Germinal center (tissue), 1 donor: ENCODE measurements around the gene C1GALT1.

Experiments
- DNase-seq: peaks from one replicate; pipeline ENCODE4 v3.0.0; 2012; ENCODE audit warnings: mixed read lengths, low spot score

Gene C1GALT1

GRCh38 chr7:7201578-7202374 lies 19.4 kb downstream of the C1GALT1 start:
- DNase-seq = peak; percentile 68

GRCh38 chr7:7202375-7202720 lies 20.0 kb downstream of the C1GALT1 start:
- DNase-seq = no peak

GRCh38 chr7:7203813-7204575 lies 21.6 kb downstream of the C1GALT1 start:
- no peak for DNase-seq

GRCh38 chr7:7207876-7208275 lies 25.5 kb downstream of the C1GALT1 start:
- DNase-seq = no peak

- no peak for DNase-seq
Measured at GRCh38 chr7:7208520-7208919, 26.2 kb downstream of the C1GALT1 start.

GRCh38 chr7:7209412-7210050 lies 27.2 kb downstream of the C1GALT1 start:
- no peak for DNase-seq

- DNase-seq = no peak
Measured at GRCh38 chr7:7210475-7211237, 28.3 kb downstream of the C1GALT1 start.

- DNase-seq = no peak
Measured at GRCh38 chr7:7212612-7213011, 30.3 kb downstream of the C1GALT1 start.

GRCh38 chr7:7214398-7215347 lies 32.3 kb downstream of the C1GALT1 start:
- DNase-seq = no peak

- DNase-seq = no peak
Measured at GRCh38 chr7:7216279-7216678, 33.9 kb downstream of the C1GALT1 start.

- no peak for DNase-seq
Measured at GRCh38 chr7:7219216-7219615, 36.9 kb downstream of the C1GALT1 start.

GRCh38 chr7:7220821-7221220 lies 38.5 kb downstream of the C1GALT1 start:
- no peak for DNase-seq

GRCh38 chr7:7221599-7222038 lies 39.3 kb downstream of the C1GALT1 start:
- DNase-seq = no peak

- no peak for DNase-seq
Measured at GRCh38 chr7:7223250-7223649, 40.9 kb downstream of the C1GALT1 start.

GRCh38 chr7:7226407-7226806 lies 44.1 kb downstream of the C1GALT1 start:
- no peak for DNase-seq

GRCh38 chr7:7228472-7228871 lies 46.1 kb downstream of the C1GALT1 start:
- no peak for DNase-seq

- DNase-seq = no peak
Measured at GRCh38 chr7:7228967-7229366, 46.6 kb downstream of the C1GALT1 start.

- DNase-seq = no peak
Measured at GRCh38 chr7:7231000-7231399, 48.7 kb downstream of the C1GALT1 start.

- no peak for DNase-seq
Measured at GRCh38 chr7:7231865-7232264, 49.5 kb downstream of the C1GALT1 start.

GRCh38 chr7:7235347-7235746 lies 53.0 kb downstream of the C1GALT1 start:
- DNase-seq = no peak

GRCh38 chr7:7236041-7236440 lies 53.7 kb downstream of the C1GALT1 start:
- no peak for DNase-seq
